Spleen (tissue), 7 donors: Measurements from ENCODE around the gene KRTAP1-4.

ENCODE experiments used
- CTCF ChIP-seq, 11 experiments: fragments of 200-600 bp in 7 of 11; fragments of 450-650 bp in 4 of 11; sonication (generic) in 4 of 11; IDR thresholded peaks in 8 of 11; conservative IDR thresholded peaks in 3 of 11; 1 replicate in 7 of 11; 2 replicates in 4 of 11; pipeline versions ENCODE4 v1.4.0 to v1.8.0; 2016 to 2021; ENCODE audit warnings: antibody characterized with exemption in 11 of 11, inconsistent platforms in 4 of 11, mild to moderate bottlenecking in 1 of 11
- POLR2A ChIP-seq, 3 donors: fragments of 450-650 bp; IDR thresholded peaks; one replicate each; pipeline ENCODE4 v1.5.1; 2017; ENCODE audit warnings: antibody characterized with exemption in 3 of 3, mild to moderate bottlenecking in 1 of 3
- POLR2AphosphoS5 ChIP-seq, 3 donors: sonication (generic); formaldehyde crosslinking; IDR thresholded peaks; one replicate each; pipeline ENCODE4 v1.5.1; 2017; ENCODE audit warnings: antibody characterized with exemption in 3 of 3
- donor health status: DM: no; HTN: no; CAD: no; lungs with moderate emphysema.
- donor health status: DM: no; HTN: no; CAD: no.
- donor health status: DM: no; HTN: no; CAD: no.

GRCh38 chr17:41049110-41049509 lies 19.1 kb upstream of the KRTAP1-4 start:
- TF ChIP-seq CTCF (IDR thresholded peaks at IDR 0.05 in 8 of 11, conservative IDR thresholded peaks at IDR 0.05 in 3 of 11), result no peak
- no peak for TF ChIP-seq POLR2A (IDR thresholded peaks at IDR 0.05)
- no peak for TF ChIP-seq POLR2AphosphoS5 (IDR thresholded peaks at IDR 0.05)
